ENCODE data around the gene IFNL4. TPM values are rescaled to one million over a fixed set of nuclear protein-coding genes. Genes with fewer than 3 reads are reported as not detected.
"Not testable (repeated sequence)": the region's sequence is repeated elsewhere in the genome, so short reads cannot be mapped to it uniquely, and the experiment has no call there.

Gene IFNL4
- total RNA-seq, 1 experiment from 2014 or later = not detected

GRCh38 chr19:39268531-39269223 lies 20.0 kb upstream of the IFNL4 start:
- H3K27ac ChIP-seq; H3K4me3 ChIP-seq; DNase-seq (ENCODE audit: low read depth in 1 of 2, low spot score in 2 of 2); H3K9me3 ChIP-seq (replicated peaks); H3K4me1 ChIP-seq (replicated peaks); H3K36me3 ChIP-seq: not testable (repeated sequence)
- peaks cover 33% of the 10 kb centered on the region for H3K27me3 ChIP-seq (replicated peaks)

- DNase-seq (ENCODE audit: low read depth in 1 of 2, low spot score in 2 of 2); H3K4me1 ChIP-seq (replicated peaks); H3K36me3 ChIP-seq; H3K9me3 ChIP-seq (replicated peaks); H3K4me3 ChIP-seq; H3K27ac ChIP-seq: not testable (repeated sequence)
- H3K27me3 ChIP-seq (replicated peaks) = peaks cover 33% of the 10 kb centered on the region
Observed at GRCh38 chr19:39268085-39268484, 19.4 kb upstream of the IFNL4 start, which contains the start of gene IFNL2. Gene IFNL2, plus strand, starts transcription at chr19:39268396. Its CDS starts 173 bp downstream, at chr19:39268569.

- no peaks in the 10 kb centered on the region for H3K36me3 ChIP-seq
- no peak for DNase-seq (ENCODE audit: low read depth in 1 of 2, low spot score in 2 of 2)
- H3K4me3 ChIP-seq = no peak overlapping the region
- H3K9me3 ChIP-seq (replicated peaks) = no peaks in the 10 kb centered on the region
- H3K27ac ChIP-seq = no peak overlapping the region
- H3K27me3 ChIP-seq (replicated peaks) = peaks cover 44% of the 10 kb centered on the region
- H3K4me1 ChIP-seq (replicated peaks) = peaks cover 6% of the 10 kb centered on the region
Observed at GRCh38 chr19:39265321-39265916, 16.8 kb upstream of the IFNL4 start.

GRCh38 chr19:39264306-39265290 lies 15.9 kb upstream of the IFNL4 start:
- Histone ChIP-seq H3K27me3 (replicated peaks) (peaks cover 51% of the 10 kb centered on the region), H3K4me1 (replicated peaks) (no peaks in the 10 kb centered on the region), H3K27ac (no peak overlapping the region), H3K36me3 (no peaks in the 10 kb centered on the region), H3K4me3 (no peak overlapping the region), H3K9me3 (replicated peaks) (no peaks in the 10 kb centered on the region)
- DNase-seq (ENCODE audit: low read depth in 1 of 2, low spot score in 2 of 2) = no peak

- no peaks in the 10 kb centered on the region for H3K4me1 ChIP-seq (replicated peaks)
- peaks cover 56% of the 10 kb centered on the region for H3K27me3 ChIP-seq (replicated peaks)
- no peak overlapping the region for H3K4me3 ChIP-seq
- no peak for DNase-seq (ENCODE audit: low read depth in 1 of 2, low spot score in 2 of 2)
- H3K27ac ChIP-seq = no peak overlapping the region
- no peaks in the 10 kb centered on the region for H3K9me3 ChIP-seq (replicated peaks)
- H3K36me3 ChIP-seq = no peaks in the 10 kb centered on the region
Observed at GRCh38 chr19:39263912-39264305, 15.3 kb upstream of the IFNL4 start.

GRCh38 chr19:39262496-39262895 lies 13.8 kb upstream of the IFNL4 start:
- no peaks in the 10 kb centered on the region for H3K9me3 ChIP-seq (replicated peaks)
- no peaks in the 10 kb centered on the region for H3K36me3 ChIP-seq
- no peak overlapping the region for H3K27ac ChIP-seq
- no peak for DNase-seq (ENCODE audit: low read depth in 1 of 2, low spot score in 2 of 2)
- H3K27me3 ChIP-seq (replicated peaks) = peaks cover 56% of the 10 kb centered on the region
- no peaks in the 10 kb centered on the region for H3K4me1 ChIP-seq (replicated peaks)
- no peak overlapping the region for H3K4me3 ChIP-seq

- Histone ChIP-seq H3K4me3 (no peak overlapping the region), H3K4me1 (replicated peaks) (no peaks in the 10 kb centered on the region), H3K27me3 (replicated peaks) (peaks cover 63% of the 10 kb centered on the region), H3K9me3 (replicated peaks) (no peaks in the 10 kb centered on the region), H3K27ac (no peak overlapping the region), H3K36me3 (no peaks in the 10 kb centered on the region)
- DNase-seq (ENCODE audit: low read depth in 1 of 2, low spot score in 2 of 2) = no peak
Observed at GRCh38 chr19:39261704-39262103, 13.0 kb upstream of the IFNL4 start.

- Histone ChIP-seq H3K27ac (no peak overlapping the region), H3K27me3 (replicated peaks) (peaks cover 62% of the 10 kb centered on the region), H3K4me3 (no peak overlapping the region), H3K4me1 (replicated peaks) (no peaks in the 10 kb centered on the region), H3K9me3 (replicated peaks) (no peaks in the 10 kb centered on the region), H3K36me3 (no peaks in the 10 kb centered on the region)
- DNase-seq (ENCODE audit: low read depth in 1 of 2, low spot score in 2 of 2) = no peak
Observed at GRCh38 chr19:39257227-39257626, 8.6 kb upstream of the IFNL4 start.

- Histone ChIP-seq H3K4me1 (replicated peaks) (no peaks in the 10 kb centered on the region), H3K27ac (no peak overlapping the region), H3K36me3 (no peaks in the 10 kb centered on the region), H3K4me3 (no peak overlapping the region), H3K9me3 (replicated peaks) (no peaks in the 10 kb centered on the region), H3K27me3 (replicated peaks) (peaks cover 63% of the 10 kb centered on the region)
- DNase-seq (ENCODE audit: low read depth in 1 of 2, low spot score in 2 of 2) = no peak
Observed at GRCh38 chr19:39254531-39255345, 6.1 kb upstream of the IFNL4 start.

- Histone ChIP-seq H3K27ac (no peak overlapping the region), H3K36me3 (no peaks in the 10 kb centered on the region), H3K4me3 (no peak overlapping the region), H3K9me3 (replicated peaks) (no peaks in the 10 kb centered on the region), H3K27me3 (replicated peaks) (peaks cover 69% of the 10 kb centered on the region), H3K4me1 (replicated peaks) (no peaks in the 10 kb centered on the region)
- no peak for DNase-seq (ENCODE audit: low read depth in 1 of 2, low spot score in 2 of 2)
Observed at GRCh38 chr19:39253374-39254149, 4.9 kb upstream of the IFNL4 start.

GRCh38 chr19:39252458-39252857 lies 3.8 kb upstream of the IFNL4 start:
- Histone ChIP-seq H3K4me3 (no peak overlapping the region), H3K27ac (no peak overlapping the region), H3K27me3 (replicated peaks) (peaks cover 77% of the 10 kb centered on the region), H3K36me3 (no peaks in the 10 kb centered on the region), H3K9me3 (replicated peaks) (no peaks in the 10 kb centered on the region), H3K4me1 (replicated peaks) (no peaks in the 10 kb centered on the region)
- no peak for DNase-seq (ENCODE audit: low read depth in 1 of 2, low spot score in 2 of 2)

GRCh38 chr19:39251846-39252245 lies 3.2 kb upstream of the IFNL4 start:
- no peak overlapping the region for H3K27ac ChIP-seq

GRCh38 chr19:39251081-39251480 lies 2.4 kb upstream of the IFNL4 start:
- DNase-seq (ENCODE audit: low read depth in 1 of 2, low spot score in 2 of 2) = no peak
- H3K27ac ChIP-seq = no peak overlapping the region
- H3K9me3 ChIP-seq (replicated peaks) = no peaks in the 10 kb centered on the region
- no peaks in the 10 kb centered on the region for H3K4me1 ChIP-seq (replicated peaks)
- no peaks in the 10 kb centered on the region for H3K36me3 ChIP-seq
- no peak overlapping the region for H3K4me3 ChIP-seq
- H3K27me3 ChIP-seq (replicated peaks) = peaks cover 70% of the 10 kb centered on the region

More at GRCh38 chr19:39251846-39252245, 3.2 kb upstream of the IFNL4 start:
- no peak for DNase-seq (ENCODE audit: low read depth in 1 of 2, low spot score in 2 of 2)
- no peaks in the 10 kb centered on the region for H3K9me3 ChIP-seq (replicated peaks)
- H3K4me1 ChIP-seq (replicated peaks) = no peaks in the 10 kb centered on the region
- H3K36me3 ChIP-seq = no peaks in the 10 kb centered on the region
- H3K27me3 ChIP-seq (replicated peaks) = peaks cover 77% of the 10 kb centered on the region
- no peak overlapping the region for H3K4me3 ChIP-seq
